Uterus (tissue), 2 donors: ENCODE measurements around the gene DZIP3.

Source experiments
- CTCF ChIP-seq, 4 experiments: fragments of 200-600 bp in 2 of 4; fragments of 450-650 bp in 2 of 4; sonication (generic) in 2 of 4; IDR thresholded peaks; one replicate each; pipeline ENCODE4 v1.5.1; 2016 to 2019; ENCODE audit warnings: antibody characterized with exemption in 4 of 4, mild to moderate bottlenecking in 2 of 4, moderate library complexity in 1 of 4
- POLR2A ChIP-seq, 2 donors: fragments of 450-650 bp; IDR thresholded peaks; one replicate each; pipeline ENCODE4 v1.6.1; 2016; ENCODE audit warnings: antibody characterized with exemption in 2 of 2, mild to moderate bottlenecking in 1 of 2, moderate library complexity in 1 of 2

- TF ChIP-seq POLR2A (IDR thresholded peaks at IDR 0.05), result no peak
- no peak for TF ChIP-seq CTCF (IDR thresholded peaks at IDR 0.05)
Measured at GRCh38 chr3:108598375-108598774, 8.9 kb downstream of the DZIP3 start.
